ENCODE data around the gene FOXN3. TPM values are rescaled to one million over a fixed set of nuclear protein-coding genes. Genes with fewer than 3 reads are reported as not detected.

FOXN3 gene
- total and polyA plus RNA-seq, 2 donors (not counting 3 experiments of a cell fraction or from before 2014, with no cell fraction given) = 16.9 to 41.8 TPM

GRCh38 chr14:89126461-89126860 lies 290.6 kb downstream of the FOXN3 start:
- POLR2A ChIA-PET = no interaction called here
- H2AFZ ChIP-seq (ENCODE audit: low read depth, low read length) = no peak overlapping the region
- H3K4me1 ChIP-seq (ENCODE audit: control insufficient read depth, extremely low read depth, insufficient read depth, low read length) = no peaks in the 10 kb centered on the region
- H3K27me3 ChIP-seq (ENCODE audit: control insufficient read depth in 2 of 2, insufficient read depth in 2 of 2, low read length in 2 of 2) = no peaks in the 10 kb centered on the region
- no peaks in the 10 kb centered on the region for H3K79me2 ChIP-seq (ENCODE audit: control insufficient read depth, insufficient read depth, low read length)
- no peak for TF ChIP-seq FOS (IDR thresholded peaks at IDR 0.05; ENCODE audit: borderline replicate concordance, insufficient read depth, low read length)
- H3K9ac ChIP-seq (replicated peaks; ENCODE audit: extremely low read depth, insufficient read depth, low read length) = no peak overlapping the region
- CTCF ChIA-PET = no interaction called here
- H3K4me3 ChIP-seq (replicated peaks in 1 of 3; ENCODE audit: insufficient read depth in 1 of 3, low read depth in 1 of 3, low read length in 3 of 3) = no peak overlapping the region
- no peaks in the 10 kb centered on the region for H4K20me1 ChIP-seq (replicated peaks; ENCODE audit: control insufficient read depth, extremely low read depth, insufficient read depth, low read length)
- no TSS peak for BruUV-seq (replicated peaks)
- no peaks in the 10 kb centered on the region for H3K9me1 ChIP-seq (replicated peaks; ENCODE audit: control insufficient read depth, extremely low read depth, insufficient read depth, low read length)
- FAIRE-seq (no peak), DNase-seq (ENCODE audit: low read depth, low spot score) (no peak)
- H3K4me2 ChIP-seq (ENCODE audit: insufficient read depth, low read length) = no peak overlapping the region
- H3K27ac ChIP-seq (ENCODE audit: insufficient read depth, low read depth, low read length) = no peak overlapping the region
- no peaks in the 10 kb centered on the region for H3K9me3 ChIP-seq (replicated peaks; ENCODE audit: control insufficient read depth, insufficient read depth, low read length)
- H3K36me3 ChIP-seq (ENCODE audit: control insufficient read depth in 2 of 2, extremely low read depth in 1 of 2, insufficient read depth in 2 of 2, low read length in 2 of 2) = no peaks in the 10 kb centered on the region
- dilution Hi-C loops (cut with MboI; ENCODE audit: extremely low pct_ligation_motif_present, low sequenced_read_pairs) (no loop called here), intact Hi-C loops (cut with micrococcal nuclease) (no loop called here)

- Histone ChIP-seq H4K20me1 (replicated peaks; ENCODE audit: control insufficient read depth, extremely low read depth, insufficient read depth, low read length) (no peaks in the 10 kb centered on the region), H3K27me3 (ENCODE audit: control insufficient read depth in 2 of 2, insufficient read depth in 2 of 2, low read length in 2 of 2) (no peaks in the 10 kb centered on the region), H3K79me2 (ENCODE audit: control insufficient read depth, insufficient read depth, low read length) (no peaks in the 10 kb centered on the region), H3K9me3 (replicated peaks; ENCODE audit: control insufficient read depth, insufficient read depth, low read length) (no peaks in the 10 kb centered on the region), H3K36me3 (ENCODE audit: control insufficient read depth in 2 of 2, extremely low read depth in 1 of 2, insufficient read depth in 2 of 2, low read length in 2 of 2) (no peaks in the 10 kb centered on the region), H2AFZ (ENCODE audit: low read depth, low read length) (no peak overlapping the region), H3K4me1 (ENCODE audit: control insufficient read depth, extremely low read depth, insufficient read depth, low read length) (no peaks in the 10 kb centered on the region), H3K9me1 (replicated peaks; ENCODE audit: control insufficient read depth, extremely low read depth, insufficient read depth, low read length) (no peaks in the 10 kb centered on the region), H3K4me3 (replicated peaks in 1 of 3; ENCODE audit: insufficient read depth in 1 of 3, low read depth in 1 of 3, low read length in 3 of 3) (no peak overlapping the region), H3K4me2 (ENCODE audit: insufficient read depth, low read length) (no peak overlapping the region), H3K9ac (replicated peaks; ENCODE audit: extremely low read depth, insufficient read depth, low read length) (no peak overlapping the region), H3K27ac (ENCODE audit: insufficient read depth, low read depth, low read length) (no peak overlapping the region)
- TF ChIP-seq EZH2 (IDR thresholded peaks at IDR 0.05; ENCODE audit: borderline replicate concordance, low read depth, low read length, severe bottlenecking) (no peak), POLR2A (IDR thresholded peaks at IDR 0.05; ENCODE audit: low read depth, low read length) (no peak), MAX (IDR thresholded peaks at IDR 0.05; ENCODE audit: insufficient read depth, insufficient read length) (no peak), GATA2 (IDR thresholded peaks at IDR 0.05; ENCODE audit: insufficient read depth, insufficient read length, low read depth, low read length) (no peak), FOS (IDR thresholded peaks at IDR 0.05; ENCODE audit: borderline replicate concordance, insufficient read depth, low read length) (no peak), POLR2AphosphoS5 (IDR thresholded peaks at IDR 0.05; ENCODE audit: insufficient read depth, low read depth, low read length) (no peak), JUN (IDR thresholded peaks at IDR 0.05; ENCODE audit: borderline replicate concordance, insufficient read depth, insufficient read length, low read depth) (no peak)
- TF ChIP-seq, protein P1, sequence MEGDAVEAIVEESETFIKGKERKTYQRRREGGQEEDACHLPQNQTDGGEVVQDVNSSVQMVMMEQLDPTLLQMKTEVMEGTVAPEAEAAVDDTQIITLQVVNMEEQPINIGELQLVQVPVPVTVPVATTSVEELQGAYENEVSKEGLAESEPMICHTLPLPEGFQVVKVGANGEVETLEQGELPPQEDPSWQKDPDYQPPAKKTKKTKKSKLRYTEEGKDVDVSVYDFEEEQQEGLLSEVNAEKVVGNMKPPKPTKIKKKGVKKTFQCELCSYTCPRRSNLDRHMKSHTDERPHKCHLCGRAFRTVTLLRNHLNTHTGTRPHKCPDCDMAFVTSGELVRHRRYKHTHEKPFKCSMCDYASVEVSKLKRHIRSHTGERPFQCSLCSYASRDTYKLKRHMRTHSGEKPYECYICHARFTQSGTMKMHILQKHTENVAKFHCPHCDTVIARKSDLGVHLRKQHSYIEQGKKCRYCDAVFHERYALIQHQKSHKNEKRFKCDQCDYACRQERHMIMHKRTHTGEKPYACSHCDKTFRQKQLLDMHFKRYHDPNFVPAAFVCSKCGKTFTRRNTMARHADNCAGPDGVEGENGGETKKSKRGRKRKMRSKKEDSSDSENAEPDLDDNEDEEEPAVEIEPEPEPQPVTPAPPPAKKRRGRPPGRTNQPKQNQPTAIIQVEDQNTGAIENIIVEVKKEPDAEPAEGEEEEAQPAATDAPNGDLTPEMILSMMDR (IDR thresholded peaks at IDR 0.05; ENCODE audit: extremely low read depth in 1 of 2, insufficient read depth in 1 of 2, low read depth in 1 of 2, low read length in 2 of 2) = no peak
- ChIA-PET POLR2A (no interaction called here), CTCF (interaction anchor here (1.9 kb wide), 1 partner anchor 11 kb away, joined by 4 read pairs; no protein-coding TSS in a partner anchor)
- dilution Hi-C loops (cut with MboI; ENCODE audit: extremely low pct_ligation_motif_present, low sequenced_read_pairs) (no loop called here), intact Hi-C loops (cut with micrococcal nuclease) (no loop called here)
- no peak for DNase-seq (ENCODE audit: low read depth, low spot score)
- BruUV-seq (replicated peaks) = no TSS peak
- FAIRE-seq = no peak
These were observed 291.8 kb downstream of the FOXN3 start for GRCh38 chr14:89125216-89125615.
